K562 (cell line): Measurements from ENCODE around the gene AGPAT4.

Source experiments
- CTCF ChIP-seq, 3 experiments: IDR thresholded peaks in 2 of 3; conservative IDR thresholded peaks in 1 of 3; 2 replicates each; pipeline ENCODE4 v1.5.1; 2011 to 2012; ENCODE audit warnings: low read length in 3 of 3, mild to moderate bottlenecking in 3 of 3, control low read depth in 2 of 3, improper control_type of control experiment in 1 of 3, inconsistent platforms in 1 of 3, low read depth in 1 of 3, mixed read lengths in 1 of 3, moderate library complexity in 1 of 3; ENCODE audit not compliant: insufficient read depth in 2 of 3
- HDGF ChIP-seq: fragments of 450-650 bp; IDR thresholded peaks from 2 replicates; pipeline ENCODE4 v1.6.1; 2016
- POLR2A ChIP-seq: fragments of 450-650 bp; conservative IDR thresholded peaks from 2 replicates; pipeline ENCODE4 v1.6.1; 2016
- RFX5 ChIP-seq: IDR thresholded peaks from 2 replicates; pipeline ENCODE4 v1.6.1; 2011; ENCODE audit warnings: low read depth, mild to moderate bottlenecking, improper control_type of control experiment, low read length
- ZFX ChIP-seq: sonication (generic); formaldehyde crosslinking; IDR thresholded peaks from 2 replicates; pipeline ENCODE4 v1.8.0; 2022; ENCODE audit warnings: mild to moderate bottlenecking, missing genetic modification reagents, moderate library complexity

- TF ChIP-seq ZFX (CRISPR knock-in tag): no peak
- TF ChIP-seq CTCF (IDR thresholded peaks at IDR 0.05 in 2 of 3, conservative IDR thresholded peaks at IDR 0.05 in 1 of 3; ENCODE audit: insufficient read depth in 2 of 3, low read depth in 1 of 3, low read length in 3 of 3): no peak
- TF ChIP-seq HDGF: no peak
- no peak for TF ChIP-seq RFX5
- TF ChIP-seq POLR2A: no peak
Observed at GRCh38 chr6:161256407-161256806, 17.5 kb downstream of the AGPAT4 start.
